GM19463 (cell line): ENCODE results near the gene MUC2.

Source experiments
- ATAC-seq: cut with Tn5 transposase; IDR thresholded peaks from one replicate; pipeline ENCODE4 v1.9.1; 2021; ENCODE audit warnings: mild to moderate bottlenecking, moderate library complexity; ENCODE audit not compliant: unreplicated experiment

MUC2 gene

DNA sequence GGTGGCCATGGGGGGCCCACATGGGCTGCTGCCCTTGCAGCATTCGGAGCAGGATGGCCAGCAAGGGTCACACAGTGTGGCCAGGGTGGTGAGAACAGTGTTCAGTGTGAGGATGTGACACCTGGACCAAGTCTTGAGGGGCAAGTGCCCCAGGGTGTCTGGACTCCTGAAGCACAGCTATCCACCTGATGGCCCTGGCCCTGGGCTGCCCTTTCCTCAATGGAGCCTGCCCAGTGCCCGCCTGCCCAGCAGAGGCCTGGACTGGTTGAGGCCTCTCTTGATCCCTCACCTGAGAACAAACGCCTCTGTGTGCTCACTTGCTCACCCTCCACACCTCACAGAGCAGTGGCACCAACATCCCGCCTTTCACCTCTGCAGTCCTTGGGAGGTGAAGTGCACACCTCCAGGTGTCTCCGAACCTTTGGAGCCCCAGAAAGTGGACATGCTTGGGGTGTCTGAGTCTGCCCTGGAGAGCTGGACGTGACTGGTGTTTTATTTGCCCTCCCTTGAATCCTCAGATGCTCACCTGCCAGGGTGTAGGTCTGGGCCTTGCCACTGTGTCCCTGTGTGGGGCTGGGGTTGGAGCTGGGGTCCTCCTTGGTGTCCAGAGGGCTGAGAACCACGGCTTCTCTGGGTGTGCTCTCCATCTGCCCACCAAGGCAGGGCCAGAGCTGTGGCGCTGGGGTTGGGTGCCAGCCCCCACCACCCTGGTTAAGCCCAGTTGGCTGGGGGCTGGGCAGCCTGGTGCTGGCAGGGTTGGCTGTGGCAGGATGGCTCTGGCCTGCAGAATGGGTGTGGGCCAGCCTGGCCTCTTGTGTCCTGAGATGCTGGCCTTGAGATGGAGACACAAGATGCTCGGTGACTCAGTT lies 3.8 kb upstream of the MUC2 start:
- ATAC-seq = no peak

DNA sequence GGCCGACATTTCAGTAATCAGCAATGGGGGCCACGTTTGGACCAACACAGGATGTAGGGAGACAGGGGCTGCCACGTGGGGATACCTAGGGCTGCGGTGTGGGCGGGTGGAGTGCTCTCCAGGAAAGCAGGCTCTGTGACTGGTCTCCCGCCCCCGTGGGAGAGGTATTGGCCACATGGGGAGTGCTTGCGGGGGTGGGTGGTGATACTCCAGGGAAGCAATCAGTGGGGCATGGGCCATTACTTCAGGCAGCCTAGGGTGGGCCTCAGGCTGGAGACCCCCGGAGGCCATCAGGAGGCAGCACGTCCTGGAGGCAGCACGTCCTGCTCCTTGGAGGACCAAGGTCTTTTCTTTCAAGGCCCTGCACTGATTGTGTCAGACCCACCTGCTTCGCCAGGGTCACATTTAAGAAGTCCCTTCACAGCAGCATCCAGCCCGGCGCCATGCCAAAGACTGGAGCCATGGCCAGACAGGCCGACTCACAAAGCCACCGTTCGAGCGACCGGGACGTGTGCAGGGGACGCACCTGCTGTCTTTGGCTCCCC lies 3.0 kb upstream of the MUC2 start:
- ATAC-seq = no peak

DNA sequence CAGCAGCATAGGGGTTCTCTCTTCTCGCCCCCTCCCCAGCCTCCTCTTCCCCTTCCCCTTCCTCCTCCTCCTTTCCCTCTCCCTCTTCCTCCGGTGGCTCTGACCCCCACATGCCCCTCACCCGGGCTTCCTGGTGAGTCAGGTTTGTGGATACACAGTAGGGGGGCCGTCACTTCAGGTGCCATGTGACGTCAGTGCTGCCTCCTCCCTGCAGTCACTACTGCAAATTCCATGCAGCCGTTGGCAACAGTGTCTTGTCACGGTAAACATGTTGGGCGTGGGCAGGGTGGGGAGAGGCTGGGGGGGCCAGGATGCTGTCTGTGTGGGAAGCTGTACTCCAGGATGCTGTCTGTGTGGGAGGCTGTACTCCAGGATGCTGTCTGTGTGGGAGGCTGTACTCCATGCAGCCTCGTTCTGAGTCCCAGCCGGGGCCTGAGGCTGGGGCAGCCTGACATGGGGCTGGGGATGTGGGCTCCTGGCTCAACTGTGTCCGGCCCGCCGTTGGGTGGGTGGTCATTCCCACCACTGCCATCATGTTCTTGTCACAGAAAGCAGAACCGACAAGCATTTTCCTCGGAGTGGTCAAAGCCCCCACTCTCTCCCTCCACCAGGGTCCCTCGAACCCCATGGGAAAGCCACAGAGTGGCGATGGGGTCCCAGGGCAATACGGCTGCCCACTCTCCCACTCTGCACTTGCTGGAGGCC lies 2.4 kb upstream of the MUC2 start:
- ATAC-seq = no peak

DNA sequence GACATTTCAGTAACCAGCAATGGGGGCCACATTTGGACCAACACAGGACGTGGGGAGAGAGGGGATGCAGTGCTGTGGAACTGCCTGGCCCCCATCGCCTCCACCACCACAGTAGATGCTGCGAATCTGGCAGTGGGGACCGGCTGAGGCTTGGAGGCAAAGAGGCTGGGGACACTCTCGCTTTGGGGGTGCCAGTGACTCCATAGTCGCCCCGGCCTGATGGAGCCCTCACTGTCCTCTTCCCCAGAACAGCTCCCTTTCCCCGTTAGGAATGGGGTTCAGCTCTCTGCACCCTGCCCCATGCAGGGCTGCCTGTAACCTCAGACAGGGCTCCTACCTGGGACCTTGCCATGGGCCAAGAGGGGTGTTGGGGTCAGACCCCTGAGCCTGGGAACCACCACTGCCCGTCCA lies 1.8 kb upstream of the MUC2 start:
- no peak for ATAC-seq

DNA sequence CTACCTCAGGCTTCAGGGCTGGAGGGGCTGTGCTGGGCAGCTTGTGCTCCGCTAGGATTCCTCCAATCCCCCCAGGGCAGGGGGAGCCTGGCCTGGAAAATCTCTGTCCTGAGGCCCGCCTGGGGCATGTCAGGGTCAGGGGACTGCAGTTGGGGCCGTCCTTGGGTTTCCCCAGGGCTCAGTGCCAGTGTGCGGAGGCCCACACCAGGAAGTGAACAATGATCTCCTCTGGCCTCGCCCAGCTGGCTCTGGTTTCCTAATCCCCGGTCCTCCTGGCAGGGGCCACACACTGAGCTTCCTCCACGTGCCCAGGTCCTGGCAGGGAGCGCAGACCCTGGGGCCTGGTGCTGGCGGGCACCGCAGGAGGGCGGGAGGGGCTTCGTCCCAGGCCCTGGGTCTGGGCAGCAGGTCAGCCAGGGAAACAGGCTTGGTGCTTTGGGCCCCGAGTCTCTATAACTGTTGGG lies 1.4 kb upstream of the MUC2 start:
- no peak for ATAC-seq

DNA sequence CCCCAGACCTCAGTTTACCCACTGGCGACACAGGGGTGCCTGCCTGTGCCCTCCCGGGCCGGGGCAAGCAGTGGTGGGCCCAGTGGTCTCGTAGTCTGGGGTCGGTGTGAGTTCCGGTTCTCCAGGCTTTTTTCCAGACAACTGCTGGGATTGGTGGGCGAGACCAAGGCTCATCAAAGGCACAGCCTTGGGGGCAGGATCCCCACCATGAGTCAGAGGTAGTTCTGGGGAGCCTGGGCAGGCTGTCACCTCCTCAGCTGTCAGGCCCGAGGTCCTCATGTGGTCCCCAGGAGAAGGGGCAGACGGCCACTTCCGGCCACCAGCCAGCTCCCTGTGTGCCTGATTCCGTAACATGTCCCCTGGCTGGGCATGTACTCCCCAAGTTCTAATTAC lies 827 bp upstream of the MUC2 start:
- no peak for ATAC-seq

DNA sequence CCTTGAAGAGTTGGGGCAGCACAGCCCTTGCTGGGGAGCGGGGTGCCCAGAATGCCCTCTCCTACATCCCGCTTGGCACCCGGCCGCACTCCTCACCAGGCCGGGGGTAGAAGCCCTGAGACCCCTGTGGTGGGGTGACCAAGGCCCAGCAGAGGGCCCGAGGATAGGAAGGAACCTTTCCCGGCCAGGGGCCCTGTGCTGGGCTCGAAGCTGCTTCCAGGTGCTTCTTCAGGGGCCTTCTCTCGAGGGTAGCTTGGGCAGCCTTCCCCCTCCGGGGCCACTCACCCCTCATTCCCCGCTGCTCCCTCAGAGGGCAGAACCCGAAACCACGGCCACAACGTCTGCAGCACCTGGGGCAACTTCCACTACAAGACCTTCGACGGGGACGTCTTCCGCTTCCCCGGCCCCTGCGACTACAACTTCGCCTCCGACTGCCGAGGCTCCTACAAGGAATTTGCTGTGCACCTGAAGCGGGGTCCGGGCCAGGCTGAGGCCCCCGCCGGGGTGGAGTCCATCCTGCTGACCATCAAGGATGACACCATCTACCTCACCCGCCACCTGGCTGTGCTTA lies 752 bp downstream of the MUC2 start:
- no peak for ATAC-seq

DNA sequence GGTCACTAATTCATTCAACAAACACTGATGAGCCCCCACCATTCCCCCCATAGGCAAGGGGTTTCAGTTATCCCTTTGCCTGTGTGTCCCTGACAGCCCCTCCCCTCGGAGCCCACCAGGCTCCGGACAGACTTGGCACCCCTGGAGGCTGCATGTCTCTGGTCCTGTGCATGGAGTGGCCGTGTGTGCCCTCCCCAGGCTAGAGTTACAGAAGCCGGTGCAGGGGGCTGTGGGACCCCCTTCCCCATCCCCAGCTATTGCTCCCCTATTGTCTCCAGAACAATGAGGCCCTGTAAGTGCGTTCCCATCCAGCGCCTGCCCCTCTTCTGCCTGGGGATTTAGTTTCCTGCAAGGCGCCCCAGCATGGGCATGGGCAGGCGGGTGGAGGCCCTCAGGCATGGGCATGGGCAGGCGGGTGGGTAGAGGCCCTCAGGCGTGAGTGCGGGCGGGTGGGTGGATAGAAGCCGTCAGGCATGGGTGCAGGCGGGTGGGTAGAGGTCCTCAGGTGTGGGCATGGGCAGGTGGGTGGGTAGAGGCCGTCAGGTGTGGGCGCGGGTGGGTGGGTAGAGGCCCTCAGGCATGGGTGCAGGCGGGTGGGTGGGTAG lies 1.5 kb downstream of the MUC2 start:
- ATAC-seq = no peak

DNA sequence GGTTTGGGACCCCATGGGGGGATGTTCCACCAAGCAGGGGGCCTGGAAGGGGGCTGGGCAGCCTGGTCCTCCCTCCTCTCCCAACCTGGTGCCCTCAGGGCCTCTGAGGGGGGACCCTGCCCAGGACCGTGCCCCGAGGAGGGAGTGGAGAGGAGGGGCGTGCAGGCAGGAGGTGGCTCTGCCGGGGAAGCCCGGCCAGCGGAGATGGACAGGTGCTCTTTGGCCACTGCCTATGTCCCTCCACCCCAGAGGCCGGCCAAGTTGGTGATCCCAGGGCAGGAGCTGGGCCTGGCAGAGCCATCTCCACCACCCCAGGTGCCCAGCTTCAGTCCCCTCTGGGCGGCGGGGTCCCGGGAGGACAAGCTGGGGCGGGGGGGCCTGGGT lies 2.4 kb downstream of the MUC2 start:
- ATAC-seq = no peak

DNA sequence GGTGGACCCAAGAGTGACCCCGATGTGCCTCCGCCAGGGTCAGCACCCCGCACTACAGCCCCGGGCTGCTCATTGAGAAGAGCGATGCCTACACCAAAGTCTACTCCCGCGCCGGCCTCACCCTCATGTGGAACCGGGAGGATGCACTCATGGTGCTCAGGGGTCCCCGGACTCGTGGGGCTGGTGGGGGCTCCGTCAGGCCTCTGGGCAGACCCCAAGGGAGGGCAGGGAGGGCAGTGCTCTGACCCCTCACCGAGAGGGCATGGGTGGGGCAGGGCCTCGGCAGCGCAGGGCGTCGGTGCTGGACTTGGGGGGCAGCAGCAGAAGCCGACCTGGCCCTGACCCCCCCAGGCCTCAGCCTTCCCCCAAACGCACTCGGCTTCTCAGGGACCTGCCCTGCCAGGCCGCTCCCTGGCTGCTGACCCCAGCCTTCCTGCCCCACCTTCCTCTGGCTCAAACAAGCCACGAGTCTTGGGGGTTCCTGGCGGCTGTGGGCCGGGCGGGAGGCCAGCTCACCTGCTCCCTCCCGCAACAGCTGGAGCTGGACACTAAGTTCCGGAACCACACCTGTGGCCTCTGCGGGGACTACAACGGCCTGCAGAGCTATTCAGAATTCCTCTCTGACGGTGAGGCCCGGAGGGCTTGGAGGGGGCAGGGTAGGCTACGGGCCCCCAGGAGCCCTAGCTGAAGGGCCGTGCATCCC lies 2.9 kb downstream of the MUC2 start:
- ATAC-seq = no peak

DNA sequence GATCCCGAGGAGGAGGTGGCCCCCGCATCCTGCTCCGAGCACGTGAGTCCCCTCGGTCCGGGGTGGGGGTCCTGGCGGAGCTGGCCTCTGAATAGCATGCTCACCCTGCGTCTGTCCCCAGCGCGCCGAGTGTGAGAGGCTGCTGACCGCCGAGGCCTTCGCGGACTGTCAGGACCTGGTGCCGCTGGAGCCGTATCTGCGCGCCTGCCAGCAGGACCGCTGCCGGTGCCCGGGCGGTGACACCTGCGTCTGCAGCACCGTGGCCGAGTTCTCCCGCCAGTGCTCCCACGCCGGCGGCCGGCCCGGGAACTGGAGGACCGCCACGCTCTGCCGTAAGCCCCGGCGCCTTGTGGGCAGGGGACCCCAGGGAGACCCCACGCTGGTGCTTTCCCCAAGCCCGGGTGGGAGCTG lies 3.5 kb downstream of the MUC2 start:
- ATAC-seq = no peak

DNA sequence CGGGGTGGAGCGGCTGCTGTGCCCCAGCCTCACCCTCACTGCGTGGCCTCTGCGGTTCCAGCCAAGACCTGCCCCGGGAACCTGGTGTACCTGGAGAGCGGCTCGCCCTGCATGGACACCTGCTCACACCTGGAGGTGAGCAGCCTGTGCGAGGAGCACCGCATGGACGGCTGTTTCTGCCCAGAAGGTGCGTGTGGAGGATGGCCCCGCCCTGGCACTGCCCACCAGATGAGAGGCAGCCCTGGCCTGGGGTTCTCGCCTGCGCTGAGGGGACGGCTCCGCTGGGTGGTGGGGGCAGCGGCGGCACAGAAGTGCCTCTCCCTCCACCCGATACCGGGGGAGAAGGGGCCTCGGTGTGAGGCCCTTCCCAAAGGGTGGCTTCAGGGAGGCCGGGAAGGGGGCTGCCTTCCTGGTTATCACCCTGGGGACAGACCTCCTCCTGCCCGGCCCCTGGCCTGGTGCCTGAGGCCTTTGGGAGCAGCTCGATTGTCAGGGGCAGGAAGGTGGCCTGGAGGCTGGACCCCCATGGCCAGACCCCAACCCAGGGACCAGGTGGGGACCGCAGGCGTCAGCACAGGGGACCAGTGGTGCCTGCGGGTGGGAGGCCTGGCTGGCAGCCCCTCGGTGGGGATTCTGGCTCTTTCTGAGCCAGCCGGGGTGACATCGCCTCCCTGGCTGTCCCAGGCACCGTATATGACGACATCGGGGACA lies 7.1 kb downstream of the MUC2 start:
- no peak for ATAC-seq

DNA sequence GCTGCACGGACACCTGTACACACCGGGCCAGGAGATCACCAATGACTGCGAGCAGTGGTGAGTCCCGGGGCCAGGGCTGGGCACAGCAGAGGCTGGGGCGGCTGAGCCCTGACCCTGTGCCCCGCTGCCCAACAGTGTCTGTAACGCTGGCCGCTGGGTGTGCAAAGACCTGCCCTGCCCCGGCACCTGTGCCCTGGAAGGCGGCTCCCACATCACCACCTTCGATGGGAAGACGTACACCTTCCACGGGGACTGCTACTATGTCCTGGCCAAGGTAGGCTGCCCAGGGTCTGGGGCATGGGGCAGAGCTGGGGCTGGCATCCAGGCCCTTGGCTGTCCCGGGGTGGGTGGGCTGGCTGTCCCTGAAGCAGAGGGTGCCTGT lies 7.7 kb downstream of the MUC2 start:
- no peak for ATAC-seq

DNA sequence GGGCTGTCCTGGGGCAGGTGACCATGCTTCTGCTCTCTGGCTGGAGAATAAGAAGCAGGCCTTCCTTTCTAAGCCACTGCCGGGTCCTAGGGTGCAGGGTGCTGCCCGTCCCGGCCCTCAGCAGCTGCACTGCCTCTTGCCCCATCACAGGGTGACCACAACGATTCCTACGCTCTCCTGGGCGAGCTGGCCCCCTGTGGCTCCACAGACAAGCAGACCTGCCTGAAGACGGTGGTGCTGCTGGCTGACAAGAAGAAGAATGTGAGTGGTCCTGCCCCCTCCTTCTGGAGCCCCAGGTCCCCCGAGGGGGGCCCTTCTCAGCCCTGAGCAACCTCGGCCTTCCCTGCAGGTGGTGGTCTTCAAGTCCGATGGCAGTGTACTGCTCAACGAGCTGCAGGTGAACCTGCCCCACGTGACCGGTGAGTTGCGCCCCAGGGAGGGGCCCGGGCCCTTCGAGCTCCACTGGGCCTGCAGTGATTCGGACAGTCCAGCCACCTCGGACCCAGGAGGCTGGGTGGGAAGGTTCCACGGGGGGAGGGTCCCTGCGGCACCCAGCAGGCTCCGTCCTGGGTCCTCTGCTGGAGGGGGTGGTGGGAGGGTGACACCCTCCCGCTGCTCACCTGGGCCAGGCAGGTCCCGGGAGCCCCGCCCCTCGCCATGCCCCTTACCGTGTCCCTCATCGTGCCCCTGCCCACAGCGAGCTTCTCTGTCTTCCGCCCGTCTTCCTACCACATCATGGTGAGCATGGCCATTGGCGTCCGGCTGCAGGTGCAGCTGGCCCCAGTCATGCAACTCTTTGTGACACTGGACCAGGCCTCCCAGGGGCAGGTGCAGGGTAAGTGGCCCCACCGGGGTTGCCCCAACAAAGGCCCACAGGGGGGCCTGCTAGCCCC lies 8.3 kb downstream of the MUC2 start:
- ATAC-seq = no peak

DNA sequence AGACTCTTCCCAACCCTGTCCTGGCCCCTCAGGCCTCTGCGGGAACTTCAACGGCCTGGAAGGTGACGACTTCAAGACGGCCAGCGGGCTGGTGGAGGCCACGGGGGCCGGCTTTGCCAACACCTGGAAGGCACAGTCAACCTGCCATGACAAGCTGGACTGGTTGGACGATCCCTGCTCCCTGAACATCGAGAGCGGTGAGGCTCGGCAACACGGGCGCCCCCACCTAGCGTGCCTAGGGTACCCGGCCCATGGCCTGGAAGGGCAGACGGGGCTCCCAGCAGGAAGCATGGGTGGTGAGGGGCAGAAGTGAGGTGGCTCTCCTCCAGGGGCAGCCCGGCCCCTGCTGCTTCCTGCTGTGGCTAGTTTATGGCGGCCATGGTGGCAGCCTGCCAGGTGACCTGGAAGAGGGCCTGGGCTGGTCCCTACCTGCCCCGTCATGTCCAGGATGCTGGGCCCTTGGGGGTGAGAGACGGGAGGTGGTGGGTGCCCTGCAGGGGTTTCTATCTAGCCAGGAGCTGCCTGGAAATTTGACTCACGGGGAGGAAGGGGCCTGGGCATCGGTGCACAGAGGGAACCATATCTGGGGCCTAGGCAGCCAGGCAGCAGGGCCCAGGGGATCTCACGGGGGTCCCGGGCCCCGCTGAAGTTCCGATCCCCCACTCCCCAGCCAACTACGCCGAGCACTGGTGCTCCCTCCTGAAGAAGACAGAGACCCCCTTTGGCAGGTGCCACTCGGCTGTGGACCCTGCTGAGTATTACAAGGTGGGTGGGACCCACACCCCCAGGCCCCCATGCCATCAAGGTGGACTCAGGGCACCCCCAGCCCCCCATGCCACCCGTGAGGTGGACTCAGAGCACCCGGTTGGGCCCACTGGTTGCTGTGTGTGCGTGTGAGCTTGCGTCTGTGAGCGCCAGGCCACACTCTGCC lies 9.2 kb downstream of the MUC2 start:
- ATAC-seq = no peak

DNA sequence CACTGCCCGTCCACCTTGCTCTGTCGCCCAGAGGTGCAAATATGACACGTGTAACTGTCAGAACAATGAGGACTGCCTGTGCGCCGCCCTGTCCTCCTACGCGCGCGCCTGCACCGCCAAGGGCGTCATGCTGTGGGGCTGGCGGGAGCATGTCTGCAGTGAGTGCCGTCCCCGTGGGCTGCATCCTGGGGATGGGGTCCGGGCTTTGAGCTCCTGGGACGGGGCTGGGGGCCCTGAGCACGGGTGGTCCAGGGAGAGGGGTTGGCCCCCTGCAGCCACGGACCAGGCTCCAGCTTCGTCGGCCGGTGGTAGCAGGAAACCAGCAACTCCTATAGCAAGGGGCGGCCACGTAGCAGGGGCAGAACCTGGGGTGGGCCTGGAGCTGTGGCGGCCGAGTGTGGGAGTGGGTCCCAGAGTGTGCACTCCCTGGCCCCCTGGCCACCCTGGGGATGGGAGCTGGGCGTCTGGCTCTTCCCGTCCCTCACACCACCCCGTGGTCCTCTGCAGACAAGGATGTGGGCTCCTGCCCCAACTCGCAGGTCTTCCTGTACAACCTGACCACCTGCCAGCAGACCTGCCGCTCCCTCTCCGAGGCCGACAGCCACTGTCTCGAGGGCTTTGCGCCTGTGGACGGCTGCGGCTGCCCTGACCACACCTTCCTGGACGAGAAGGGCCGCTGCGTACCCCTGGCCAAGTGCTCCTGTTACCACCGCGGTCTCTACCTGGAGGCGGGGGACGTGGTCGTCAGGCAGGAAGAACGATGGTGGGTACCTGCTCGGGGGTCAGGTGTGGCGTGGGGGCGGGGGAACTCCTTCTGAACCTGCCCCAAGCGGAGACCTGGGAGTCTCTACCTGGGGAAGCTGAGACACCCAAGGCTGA lies 10.1 kb downstream of the MUC2 start:
- ATAC-seq = no peak
